Activated T-cell treated with anti-CD3 and anti-CD28 coated beads for 24 hours (primary cell): Measurements from ENCODE around the gene DUSP19.
"Not testable (repeated sequence)": the region's sequence is repeated elsewhere in the genome, so short reads cannot be mapped to it uniquely, and the experiment has no call there.

ENCODE experiments used
- DNase-seq: peaks from one replicate; pipeline ENCODE4 v3.0.0-alpha.2; 2020; ENCODE audit warnings: low read depth

The DUSP19 gene

GRCh38 chr2:183078464-183079138 is at the start of gene DUSP19:
Gene DUSP19, plus strand, starts transcription at chr2:183078747. Its CDS starts 187 bp downstream, at chr2:183078934.
- peak; percentile 83 for DNase-seq

- DNase-seq = no peak
Measured at GRCh38 chr2:183029219-183029618, 49.3 kb upstream of the DUSP19 start.

- no peak for DNase-seq
Measured at GRCh38 chr2:183031911-183032794, 46.4 kb upstream of the DUSP19 start.

- no peak for DNase-seq
Measured at GRCh38 chr2:183033951-183034350, 44.6 kb upstream of the DUSP19 start.

GRCh38 chr2:183034806-183035205 is 43.7 kb upstream of the DUSP19 start:
- no peak for DNase-seq

GRCh38 chr2:183035298-183035953 is 43.1 kb upstream of the DUSP19 start:
- DNase-seq = no peak

- no peak for DNase-seq
Measured at GRCh38 chr2:183035954-183036669, 42.4 kb upstream of the DUSP19 start.

- DNase-seq = no peak
Measured at GRCh38 chr2:183037074-183037552, 41.4 kb upstream of the DUSP19 start.

- peak; percentile 24 for DNase-seq
Measured at GRCh38 chr2:183037553-183038340, 40.8 kb upstream of the DUSP19 start.

GRCh38 chr2:183038341-183039300 is 39.9 kb upstream of the DUSP19 start, which contains the start of gene NCKAP1:
Gene NCKAP1, minus strand, starts transcription at chr2:183038457. Its CDS starts 358 bp downstream, at chr2:183038099.
- DNase-seq = peak; percentile 77

GRCh38 chr2:183040604-183041003 is 37.9 kb upstream of the DUSP19 start:
- DNase-seq = no peak

GRCh38 chr2:183043580-183043979 is 35.0 kb upstream of the DUSP19 start:
- not testable (repeated sequence) for DNase-seq

- not testable (repeated sequence) for DNase-seq
Measured at GRCh38 chr2:183047486-183048125, 30.9 kb upstream of the DUSP19 start.

- DNase-seq = no peak
Measured at GRCh38 chr2:183049420-183049819, 29.1 kb upstream of the DUSP19 start.

- no peak for DNase-seq
Measured at GRCh38 chr2:183057333-183057985, 21.1 kb upstream of the DUSP19 start.

- no peak for DNase-seq
Measured at GRCh38 chr2:183059561-183059960, 19.0 kb upstream of the DUSP19 start.

- no peak for DNase-seq
Measured at GRCh38 chr2:183060571-183061231, 17.8 kb upstream of the DUSP19 start.

- no peak for DNase-seq
Measured at GRCh38 chr2:183063083-183063482, 15.5 kb upstream of the DUSP19 start.
